Muscle layer of colon (tissue), 2 donors: Measurements from ENCODE around the gene KCNA3.

Experiments used
- H3K27ac ChIP-seq: one replicate; pipeline ENCODE4 v1.7.0; 2013; ENCODE audit warnings: low read depth, mild to moderate bottlenecking, low read length, moderate library complexity
- H3K27me3 ChIP-seq, 2 donors: one replicate each; pipeline ENCODE4 v1.7.0; 2013; ENCODE audit warnings: low read length in 2 of 2, mild to moderate bottlenecking in 2 of 2; ENCODE audit not compliant: insufficient read depth in 2 of 2, control insufficient read depth in 1 of 2
- H3K36me3 ChIP-seq: one replicate; pipeline ENCODE4 v1.7.0; 2013; ENCODE audit warnings: mild to moderate bottlenecking, low read length; ENCODE audit not compliant: insufficient read depth
- H3K4me1 ChIP-seq: one replicate; pipeline ENCODE4 v1.7.0; 2013; ENCODE audit warnings: mild to moderate bottlenecking, low read length; ENCODE audit not compliant: insufficient read depth
- H3K4me3 ChIP-seq, 2 donors: one replicate each; pipeline ENCODE4 v1.7.0; 2013; ENCODE audit warnings: low read length in 2 of 2, low read depth in 1 of 2, mild to moderate bottlenecking in 1 of 2, moderate library complexity in 1 of 2
- H3K9ac ChIP-seq: one replicate; pipeline ENCODE4 v1.7.0; 2013; ENCODE audit warnings: low read length
- H3K9me3 ChIP-seq: one replicate; pipeline ENCODE4 v1.7.0; 2013; ENCODE audit warnings: mild to moderate bottlenecking, low read length
- donor health status: abdominal sarcoma.
- donor health status: Adenocarcinoma of cecum.

The KCNA3 gene

GRCh38 chr1:110657351-110657750 is 17.4 kb downstream of the KCNA3 start:
- Histone ChIP-seq H3K4me3 (no peak overlapping the region), H3K9ac (no peak overlapping the region), H3K27ac (no peak overlapping the region), H3K9me3 (no peaks in the 10 kb centered on the region), H3K27me3 (peaks cover 0 to 4% of the 10 kb centered on the region in 2 donors), H3K4me1 (no peaks in the 10 kb centered on the region), H3K36me3 (no peaks in the 10 kb centered on the region)

- Histone ChIP-seq H3K27me3 (no peaks in the 10 kb centered on the region), H3K27ac (no peak overlapping the region), H3K4me1 (peaks cover 3% of the 10 kb centered on the region), H3K9me3 (no peaks in the 10 kb centered on the region), H3K4me3 (no peak overlapping the region), H3K9ac (no peak overlapping the region), H3K36me3 (no peaks in the 10 kb centered on the region)
Observed at GRCh38 chr1:110650609-110651008, 24.1 kb downstream of the KCNA3 start.

- Histone ChIP-seq H3K9ac (no peak overlapping the region), H3K4me1 (peaks cover 3% of the 10 kb centered on the region), H3K36me3 (no peaks in the 10 kb centered on the region), H3K9me3 (no peaks in the 10 kb centered on the region), H3K4me3 (no peak overlapping the region), H3K27ac (no peak overlapping the region), H3K27me3 (no peaks in the 10 kb centered on the region)
Observed at GRCh38 chr1:110648417-110648816, 26.3 kb downstream of the KCNA3 start.

GRCh38 chr1:110647254-110647891 is 27.4 kb downstream of the KCNA3 start:
- Histone ChIP-seq H3K27me3 (no peaks in the 10 kb centered on the region), H3K4me3 (no peak overlapping the region), H3K4me1 (peaks cover 3% of the 10 kb centered on the region), H3K9me3 (no peaks in the 10 kb centered on the region), H3K36me3 (no peaks in the 10 kb centered on the region), H3K9ac (no peak overlapping the region), H3K27ac (no peak overlapping the region)

- Histone ChIP-seq H3K27ac (no peak overlapping the region), H3K36me3 (no peaks in the 10 kb centered on the region)
Observed at GRCh38 chr1:110645821-110646735, 28.7 kb downstream of the KCNA3 start.

GRCh38 chr1:110645211-110645610 is 29.5 kb downstream of the KCNA3 start:
- no peaks in the 10 kb centered on the region for H3K9me3 ChIP-seq
- no peaks in the 10 kb centered on the region for H3K27me3 ChIP-seq
- H3K9ac ChIP-seq, result no peak overlapping the region
- peaks cover 3% of the 10 kb centered on the region for H3K4me1 ChIP-seq
- no peak overlapping the region for H3K4me3 ChIP-seq
- no peak overlapping the region for H3K27ac ChIP-seq
- no peaks in the 10 kb centered on the region for H3K36me3 ChIP-seq

More at GRCh38 chr1:110645821-110646735, 28.7 kb downstream of the KCNA3 start:
- no peak overlapping the region for H3K4me3 ChIP-seq
- peaks cover 3% of the 10 kb centered on the region for H3K4me1 ChIP-seq
- H3K9me3 ChIP-seq, result no peaks in the 10 kb centered on the region
- H3K27me3 ChIP-seq, result no peaks in the 10 kb centered on the region
- no peak overlapping the region for H3K9ac ChIP-seq

GRCh38 chr1:110643879-110644472 is 30.8 kb downstream of the KCNA3 start:
- Histone ChIP-seq H3K27me3 (no peaks in the 10 kb centered on the region), H3K4me3 (no peak overlapping the region), H3K36me3 (no peaks in the 10 kb centered on the region), H3K4me1 (peaks cover 3% of the 10 kb centered on the region), H3K9me3 (no peaks in the 10 kb centered on the region), H3K27ac (no peak overlapping the region), H3K9ac (no peak overlapping the region)

GRCh38 chr1:110639724-110640386 is 34.9 kb downstream of the KCNA3 start:
- Histone ChIP-seq H3K4me1 (peaks cover 6% of the 10 kb centered on the region), H3K27ac (no peak overlapping the region), H3K36me3 (no peaks in the 10 kb centered on the region), H3K9ac (no peak overlapping the region), H3K9me3 (no peaks in the 10 kb centered on the region), H3K4me3 (no peak overlapping the region), H3K27me3 (no peaks in the 10 kb centered on the region)

- no peak overlapping the region for H3K9ac ChIP-seq
- H3K4me3 ChIP-seq, result no peak overlapping the region
- H3K27ac ChIP-seq, result no peak overlapping the region
- H3K36me3 ChIP-seq, result no peaks in the 10 kb centered on the region
- no peaks in the 10 kb centered on the region for H3K27me3 ChIP-seq
- H3K9me3 ChIP-seq, result no peaks in the 10 kb centered on the region
- peaks cover 18% of the 10 kb centered on the region for H3K4me1 ChIP-seq
Observed at GRCh38 chr1:110638556-110638955, 36.2 kb downstream of the KCNA3 start.

- Histone ChIP-seq H3K4me3 (no peak overlapping the region), H3K36me3 (no peaks in the 10 kb centered on the region), H3K9me3 (no peaks in the 10 kb centered on the region), H3K9ac (no peak overlapping the region), H3K4me1 (peaks cover 18% of the 10 kb centered on the region), H3K27me3 (no peaks in the 10 kb centered on the region), H3K27ac (no peak overlapping the region)
Observed at GRCh38 chr1:110638058-110638457, 36.7 kb downstream of the KCNA3 start.

- Histone ChIP-seq H3K27ac (no peak overlapping the region), H3K27me3 (no peaks in the 10 kb centered on the region), H3K4me3 (no peak overlapping the region), H3K36me3 (no peaks in the 10 kb centered on the region), H3K9ac (no peak overlapping the region), H3K4me1 (peaks cover 18% of the 10 kb centered on the region), H3K9me3 (no peaks in the 10 kb centered on the region)
Observed at GRCh38 chr1:110637475-110637874, 37.3 kb downstream of the KCNA3 start.
